ENCODE measurements around the gene NKD1. TPM values are rescaled to one million over a fixed set of nuclear protein-coding genes. Genes with fewer than 3 reads are reported as not detected.

The NKD1 gene
- total and polyA plus RNA-seq, 2 of the 8 experiments (the other 6 are each of a cell fraction or from before 2014, with no cell fraction given), result 0.70 to 4.5 TPM

DNA sequence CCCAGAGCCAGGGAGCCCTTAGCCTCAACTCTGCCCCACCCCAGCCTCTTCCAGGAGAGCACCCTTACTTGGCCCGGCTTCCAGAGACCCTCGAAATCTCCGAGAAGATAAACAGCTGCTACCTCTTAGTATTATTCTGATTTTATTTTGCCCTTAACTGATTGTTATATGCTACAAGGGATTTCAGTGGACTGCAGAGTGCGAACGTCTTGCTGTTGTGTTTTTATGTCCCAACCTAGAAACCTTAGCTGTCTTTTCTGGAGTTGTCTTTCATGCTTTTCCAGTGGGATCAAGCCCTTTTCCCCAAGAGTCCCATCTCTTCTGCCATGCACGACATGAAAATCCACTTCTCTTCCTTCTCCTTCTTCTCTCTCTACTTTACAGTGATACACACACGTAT is 85.9 kb downstream of the NKD1 start (continued):
- TF ChIP-seq RXRA (IDR thresholded peaks at IDR 0.05; ENCODE audit: insufficient read depth, low read depth, low read length), result no peak

Measured in H1 (cell line).